Measurements from ENCODE around the gene SYNRG.

The SYNRG gene

GRCh38 chr17:37545486-37545885 lies 63.7 kb downstream of the SYNRG start:
- H3K4me3 ChIP-seq (replicated peaks in 1 of 2; ENCODE audit: low read depth in 2 of 2, low read length in 2 of 2), result no peak overlapping the region
- no peak for DNase-seq (ENCODE audit: low read depth in 2 of 2)

GRCh38 chr17:37543637-37544052 lies 65.6 kb downstream of the SYNRG start:
- no peak for TF ChIP-seq CTCF (IDR thresholded peaks at IDR 0.05; ENCODE audit: low read depth, low read length)

More at GRCh38 chr17:37545486-37545885, 63.7 kb downstream of the SYNRG start:
- TF ChIP-seq CTCF (IDR thresholded peaks at IDR 0.05; ENCODE audit: low read depth, low read length), result no peak

GRCh38 chr17:37541880-37542660 lies 67.1 kb downstream of the SYNRG start:
- no peak for TF ChIP-seq CTCF (IDR thresholded peaks at IDR 0.05; ENCODE audit: low read depth, low read length)
- H3K4me3 ChIP-seq (replicated peaks in 1 of 2; ENCODE audit: low read depth in 2 of 2, low read length in 2 of 2), result no peak overlapping the region
- peak; percentile 68 to 74 for DNase-seq (ENCODE audit: low read depth in 2 of 2)

More at GRCh38 chr17:37543637-37544052, 65.6 kb downstream of the SYNRG start:
- DNase-seq (ENCODE audit: low read depth in 2 of 2), result no peak
- no peak overlapping the region for H3K4me3 ChIP-seq (replicated peaks in 1 of 2; ENCODE audit: low read depth in 2 of 2, low read length in 2 of 2)

GRCh38 chr17:37538981-37539659 lies 70.1 kb downstream of the SYNRG start:
- H3K4me3 ChIP-seq (replicated peaks in 1 of 2; ENCODE audit: low read depth in 2 of 2, low read length in 2 of 2), result no peak overlapping the region
- TF ChIP-seq CTCF (IDR thresholded peaks at IDR 0.05; ENCODE audit: low read depth, low read length), result no peak
- DNase-seq (ENCODE audit: low read depth in 2 of 2), result no peak

- DNase-seq (ENCODE audit: low read depth in 2 of 2), result no peak
- no peak for TF ChIP-seq CTCF (IDR thresholded peaks at IDR 0.05; ENCODE audit: low read depth, low read length)
- no peak overlapping the region for H3K4me3 ChIP-seq (replicated peaks in 1 of 2; ENCODE audit: low read depth in 2 of 2, low read length in 2 of 2)
Measured at GRCh38 chr17:37535906-37536305, 73.3 kb downstream of the SYNRG start.

GRCh38 chr17:37532756-37533155 lies 76.5 kb downstream of the SYNRG start:
- DNase-seq (ENCODE audit: low read depth in 2 of 2), result peak in 1 of 2 donors; percentile 10
- H3K4me3 ChIP-seq (replicated peaks in 1 of 2; ENCODE audit: low read depth in 2 of 2, low read length in 2 of 2), result no peak overlapping the region
- TF ChIP-seq CTCF (IDR thresholded peaks at IDR 0.05; ENCODE audit: low read depth, low read length), result no peak
